Activated effector memory CD4-positive, alpha-beta T cell treated with anti-CD3 and anti-CD28 coated beads, Interleukin-2, amount 50 U/mL, for 16 hours (primary cell): ENCODE results near the gene CD4.
"Not testable (repeated sequence)": the region's sequence is repeated elsewhere in the genome, so short reads cannot be mapped to it uniquely, and the experiment has no call there.

Experiments used
- DNase-seq: peaks from one replicate; pipeline ENCODE4 v3.0.0-alpha.2; 2020

The CD4 gene

GRCh38 chr12:6869049-6870021 lies 80.0 kb downstream of the CD4 start:
- peak; percentile 94 for DNase-seq

- DNase-seq, result not testable (repeated sequence)
Measured at GRCh38 chr12:6870304-6870703, 81.0 kb downstream of the CD4 start.
